ENCODE measurements around the gene SP100.

- TF ChIP-seq, protein P1, sequence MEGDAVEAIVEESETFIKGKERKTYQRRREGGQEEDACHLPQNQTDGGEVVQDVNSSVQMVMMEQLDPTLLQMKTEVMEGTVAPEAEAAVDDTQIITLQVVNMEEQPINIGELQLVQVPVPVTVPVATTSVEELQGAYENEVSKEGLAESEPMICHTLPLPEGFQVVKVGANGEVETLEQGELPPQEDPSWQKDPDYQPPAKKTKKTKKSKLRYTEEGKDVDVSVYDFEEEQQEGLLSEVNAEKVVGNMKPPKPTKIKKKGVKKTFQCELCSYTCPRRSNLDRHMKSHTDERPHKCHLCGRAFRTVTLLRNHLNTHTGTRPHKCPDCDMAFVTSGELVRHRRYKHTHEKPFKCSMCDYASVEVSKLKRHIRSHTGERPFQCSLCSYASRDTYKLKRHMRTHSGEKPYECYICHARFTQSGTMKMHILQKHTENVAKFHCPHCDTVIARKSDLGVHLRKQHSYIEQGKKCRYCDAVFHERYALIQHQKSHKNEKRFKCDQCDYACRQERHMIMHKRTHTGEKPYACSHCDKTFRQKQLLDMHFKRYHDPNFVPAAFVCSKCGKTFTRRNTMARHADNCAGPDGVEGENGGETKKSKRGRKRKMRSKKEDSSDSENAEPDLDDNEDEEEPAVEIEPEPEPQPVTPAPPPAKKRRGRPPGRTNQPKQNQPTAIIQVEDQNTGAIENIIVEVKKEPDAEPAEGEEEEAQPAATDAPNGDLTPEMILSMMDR (IDR thresholded peaks at IDR 0.05; ENCODE audit: insufficient read depth, low read length, poor library complexity, severe bottlenecking), result no peak
- no peak for TF ChIP-seq EZH2phosphoT487 (conservative IDR thresholded peaks at IDR 0.05; ENCODE audit: low read length)
Measured at GRCh38 chr2:230492107-230492506, 76.1 kb downstream of the SP100 start.
